CD4-positive, CD25-positive, alpha-beta regulatory T cell (primary cell): Measurements from ENCODE around the gene SPDYE1. TPM values are rescaled to one million over a fixed set of nuclear protein-coding genes. Genes with fewer than 3 reads are reported as not detected.
"Not testable (repeated sequence)": the region's sequence is repeated elsewhere in the genome, so short reads cannot be mapped to it uniquely, and the experiment has no call there.

ENCODE experiments used
- ATAC-seq, 2 donors: fragments of 150-1000 bp; cut with Tn5 transposase; one replicate each; pipeline ENCODE4 v1.10.0; 2021; ENCODE audit warnings: low read depth in 2 of 2, moderate number of reproducible peaks in 2 of 2, moderate library complexity in 1 of 2
- DNase-seq, 3 donors: peaks; one replicate each; pipeline versions ENCODE4 v3.0.0 to v3.0.0-alpha.2; 2012 to 2022; ENCODE audit warnings: mixed read lengths in 1 of 3
- H3K27ac ChIP-seq: one replicate; pipeline ENCODE4 v1.7.0; 2013; ENCODE audit warnings: mild to moderate bottlenecking, low read length; ENCODE audit not compliant: insufficient read depth, poor library complexity, severe bottlenecking
- H3K27me3 ChIP-seq: one replicate; pipeline ENCODE4 v1.7.0; 2013; ENCODE audit warnings: low read length; ENCODE audit not compliant: control insufficient read depth, insufficient read depth
- H3K36me3 ChIP-seq: one replicate; pipeline ENCODE4 v1.7.0; 2013; ENCODE audit warnings: mild to moderate bottlenecking, low read length, moderate library complexity; ENCODE audit not compliant: control insufficient read depth, insufficient read depth
- H3K4me1 ChIP-seq: 2 replicates; pipeline ENCODE4 v1.7.0; 2013; ENCODE audit warnings: mild to moderate bottlenecking, low read length; ENCODE audit not compliant: insufficient read depth, control insufficient read depth, poor library complexity, severe bottlenecking
- H3K4me3 ChIP-seq: one replicate; pipeline ENCODE4 v1.7.0; 2013; ENCODE audit warnings: low read depth, mild to moderate bottlenecking, low read length, moderate library complexity
- H3K9me3 ChIP-seq, 2 experiments: 1 replicate in 1 of 2; 2 replicates in 1 of 2; pipeline ENCODE4 v1.7.0; 2013; ENCODE audit warnings: low read length in 2 of 2, mild to moderate bottlenecking in 1 of 2, moderate library complexity in 1 of 2; ENCODE audit not compliant: control insufficient read depth in 2 of 2
- H3K27ac Mint-ChIP-seq, 3 donors: one replicate each; pipeline ENCODE4 v1.8.0; 2020 to 2022; ENCODE audit warnings: mild to moderate bottlenecking in 3 of 3, mixed read lengths in 3 of 3, moderate library complexity in 2 of 3
- H3K27me3 Mint-ChIP-seq: one replicate; pipeline ENCODE4 v1.8.0; 2022; ENCODE audit warnings: mild to moderate bottlenecking, mixed read lengths
- H3K36me3 Mint-ChIP-seq: one replicate; pipeline ENCODE4 v1.8.0; 2020; ENCODE audit warnings: mixed read lengths
- H3K4me1 Mint-ChIP-seq, 4 donors: one replicate each; pipeline ENCODE4 v1.8.0; 2020 to 2022; ENCODE audit warnings: mixed read lengths in 4 of 4, mild to moderate bottlenecking in 1 of 4
- H3K4me3 Mint-ChIP-seq, 4 donors: one replicate each; pipeline ENCODE4 v1.8.0; 2020 to 2022; ENCODE audit warnings: mild to moderate bottlenecking in 4 of 4, mixed read lengths in 4 of 4, moderate library complexity in 3 of 4
- H3K9me3 Mint-ChIP-seq, 7 donors: one replicate each; pipeline ENCODE4 v1.8.0; 2020 to 2022; ENCODE audit warnings: mixed read lengths in 7 of 7, mild to moderate bottlenecking in 3 of 7, moderate library complexity in 2 of 7
- polyA plus RNA-seq, 4 donors: library from polyadenylated mRNA; unstranded; fragments of 300-500 nt; fragmentation: Illumina TruSeq; gene quantifications; one replicate each; pipeline ENCODE4 v1.2.3, GENCODE V29; 2021
- total RNA-seq: library from RNA; stranded (reverse); gene quantifications from one replicate; pipeline ENCODE4 v1.2.3, GENCODE V29; 2022

SPDYE1 gene
- total and polyA plus RNA-seq, 5 donors from 2014 or later: 0.08 to 0.17 (median 0.11) TPM; not detected in 1

GRCh38 chr7:44039800-44040492 lies 42.2 kb downstream of the SPDYE1 start:
- Mint-ChIP-seq H3K4me3 (peak overlapping the region in 3 of 4 donors; percentile 32 to 73 (median 70)), H3K27ac (peak overlapping the region in 1 of 3 donors; percentile 83), H3K4me1 (peaks cover 0 to 26% (median 10%) of the 10 kb centered on the region in 4 donors)
- H3K36me3 Mint-ChIP-seq, H3K4me3 ChIP-seq, H3K27me3 Mint-ChIP-seq, DNase-seq, H3K9me3 ChIP-seq, H3K36me3 ChIP-seq, H3K9me3 Mint-ChIP-seq, H3K27me3 ChIP-seq: not testable (repeated sequence)
- Histone ChIP-seq H3K27ac (peak overlapping the region; percentile 65), H3K4me1 (peaks cover 13% of the 10 kb centered on the region)
- peak; percentile 41 for ATAC-seq

GRCh38 chr7:44040493-44040891 lies 42.8 kb downstream of the SPDYE1 start:
- DNase-seq (peak; percentile 58 to 81 (median 77)), ATAC-seq (peak; percentile 67)
- Mint-ChIP-seq H3K4me1 (peaks cover 0 to 30% (median 13%) of the 10 kb centered on the region in 4 donors), H3K4me3 (peak overlapping the region; percentile 32 to 84 (median 82)), H3K27ac (peak overlapping the region; percentile 41 to 83 (median 74))
- not testable (repeated sequence) for H3K9me3 Mint-ChIP-seq, H3K36me3 ChIP-seq, H3K9me3 ChIP-seq, H3K36me3 Mint-ChIP-seq, H3K4me3 ChIP-seq, H3K27me3 ChIP-seq, H3K27me3 Mint-ChIP-seq
- Histone ChIP-seq H3K4me1 (peaks cover 18% of the 10 kb centered on the region), H3K27ac (peak overlapping the region; percentile 65)

GRCh38 chr7:44042221-44042620 lies 44.5 kb downstream of the SPDYE1 start:
- Histone ChIP-seq H3K4me3 (no peak overlapping the region), H3K36me3 (peaks cover 4% of the 10 kb centered on the region), H3K9me3 (no peaks in the 10 kb centered on the region), H3K27ac (peak overlapping the region; percentile 3), H3K4me1 (peaks cover 35% of the 10 kb centered on the region), H3K27me3 (no peaks in the 10 kb centered on the region)
- no peak for DNase-seq
- Mint-ChIP-seq H3K4me1 (peaks cover 15 to 47% (median 30%) of the 10 kb centered on the region in 4 donors), H3K9me3 (no peaks in the 10 kb centered on the region), H3K4me3 (peak overlapping the region in 3 of 4 donors; percentile 63 to 81 (median 70)), H3K27me3 (no peaks in the 10 kb centered on the region), H3K27ac (no peak overlapping the region), H3K36me3 (peaks cover 9% of the 10 kb centered on the region)
- no peak for ATAC-seq

- peaks cover 12% of the 10 kb centered on the region for H3K36me3 Mint-ChIP-seq
- no peak for DNase-seq
- peak overlapping the region; percentile 82 for H3K4me3 ChIP-seq
These were observed 46.2 kb downstream of the SPDYE1 start for GRCh38 chr7:44043902-44044301.

GRCh38 chr7:44044315-44045225 lies 46.9 kb downstream of the SPDYE1 start, which contains the start of gene DBNL:
DBNL (plus strand) TSS chr7:44044702; CDS start chr7:44044738, 36 bp downstream.
- Histone ChIP-seq H3K36me3 (peaks cover 10% of the 10 kb centered on the region), H3K4me1 (peaks cover 50% of the 10 kb centered on the region), H3K27ac (peak within 1 kb of the TSS; percentile 86), H3K27me3 (no peaks in the 10 kb centered on the region), H3K4me3 (peak within 1 kb of the TSS; percentile 95), H3K9me3 (no peaks in the 10 kb centered on the region)
- DNase-seq (peak; percentile 84 to 93 (median 85)), ATAC-seq (peak; percentile 64 to 67)
- peak within 1 kb of the TSS; percentile 92 to 99 (median 94) for H3K4me3 Mint-ChIP-seq
- H3K9me3 Mint-ChIP-seq: no peaks in the 10 kb centered on the region
- peaks cover 12% of the 10 kb centered on the region for H3K36me3 Mint-ChIP-seq
- no peaks in the 10 kb centered on the region for H3K27me3 Mint-ChIP-seq
- peaks cover 15 to 67% (median 41%) of the 10 kb centered on the region in 4 donors for H3K4me1 Mint-ChIP-seq
- H3K27ac Mint-ChIP-seq: peak within 1 kb of the TSS; percentile 91 to 98 (median 96)

More at GRCh38 chr7:44043902-44044301, 46.2 kb downstream of the SPDYE1 start:
- Histone ChIP-seq H3K9me3 (no peaks in the 10 kb centered on the region), H3K27ac (peak overlapping the region; percentile 86), H3K36me3 (peaks cover 7% of the 10 kb centered on the region), H3K4me1 (peaks cover 48% of the 10 kb centered on the region), H3K27me3 (no peaks in the 10 kb centered on the region)
- Mint-ChIP-seq H3K27ac (peak overlapping the region; percentile 91 to 96 (median 94)), H3K4me3 (peak overlapping the region; percentile 92 to 99 (median 94)), H3K27me3 (no peaks in the 10 kb centered on the region), H3K9me3 (no peaks in the 10 kb centered on the region), H3K4me1 (peaks cover 15 to 64% (median 40%) of the 10 kb centered on the region in 4 donors)
- ATAC-seq: no peak

GRCh38 chr7:44045226-44046014 lies 47.7 kb downstream of the SPDYE1 start:
- peak overlapping the region; percentile 92 to 99 (median 94) for H3K4me3 Mint-ChIP-seq
- peak in 1 of 3 donors; percentile 68 for DNase-seq
- Histone ChIP-seq H3K36me3 (peaks cover 19% of the 10 kb centered on the region), H3K27me3 (no peaks in the 10 kb centered on the region), H3K4me3 (peak overlapping the region; percentile 95), H3K9me3 (no peaks in the 10 kb centered on the region), H3K4me1 (peaks cover 53% of the 10 kb centered on the region), H3K27ac (peak overlapping the region; percentile 86)
- ATAC-seq: no peak
- H3K27ac Mint-ChIP-seq: peak overlapping the region; percentile 88 to 98 (median 91)
- H3K36me3 Mint-ChIP-seq: peaks cover 14% of the 10 kb centered on the region
- peaks cover 15 to 76% (median 48%) of the 10 kb centered on the region in 4 donors for H3K4me1 Mint-ChIP-seq
- H3K9me3 Mint-ChIP-seq: no peaks in the 10 kb centered on the region
- H3K27me3 Mint-ChIP-seq: no peaks in the 10 kb centered on the region
